CD4-positive, alpha-beta T cell treated with Interleukin-4 for 1 hour (primary cell): ENCODE results near the gene DMRTA2.

Source experiments
- DNase-seq, 2 donors: peaks; one replicate each; pipeline ENCODE4 v3.0.0-alpha.2; 2020 to 2022

The DMRTA2 gene

DNA sequence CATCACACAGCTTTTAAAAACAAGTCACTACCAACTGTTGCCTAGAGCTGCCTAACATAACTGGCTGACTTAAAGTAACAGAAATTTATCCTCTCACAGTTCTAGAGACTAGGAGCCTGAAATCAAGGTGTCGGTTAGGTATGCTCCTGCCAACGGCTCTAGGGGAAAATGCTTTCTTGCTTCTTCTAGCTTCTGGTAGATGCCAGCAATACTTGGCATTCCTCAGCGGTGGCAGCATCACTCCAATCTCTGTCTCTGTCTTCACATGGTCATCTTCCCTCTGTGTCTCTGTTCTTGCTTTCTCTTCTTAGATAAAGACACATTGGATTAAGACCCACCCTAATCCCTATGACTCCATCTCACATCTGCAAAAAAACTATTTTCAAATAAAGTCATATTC is 51.5 kb downstream of the DMRTA2 start:
- no peak for DNase-seq

GRCh38 chr1:50369830-50370229 is 53.4 kb downstream of the DMRTA2 start:
- no peak for DNase-seq

DNA sequence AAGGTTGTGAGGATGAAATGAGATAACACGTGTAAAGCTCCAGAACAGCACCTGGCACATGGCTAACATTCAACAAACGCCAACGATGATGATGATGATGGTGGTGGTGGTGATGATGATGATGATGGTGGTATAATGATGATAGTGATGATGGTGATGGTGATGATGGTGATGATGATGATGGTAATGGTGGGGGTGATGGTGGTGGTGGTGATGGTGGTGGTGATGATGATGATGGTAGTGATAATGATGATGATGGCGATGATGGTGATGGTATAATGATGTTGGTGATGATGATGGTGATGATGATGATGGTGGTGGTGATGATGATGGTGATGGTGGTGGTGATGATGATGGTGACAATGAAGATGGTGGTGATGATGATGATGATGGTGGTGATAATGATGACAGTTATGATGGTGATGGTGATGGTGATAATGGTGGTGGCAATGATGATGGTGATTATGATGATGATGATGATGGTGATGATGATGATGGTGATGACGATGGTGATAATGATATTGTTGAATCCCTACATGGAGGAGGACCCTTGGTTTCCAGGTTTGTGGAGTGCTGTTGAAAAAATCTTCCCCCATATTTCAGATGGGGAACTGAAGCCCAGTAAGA is 54.1 kb downstream of the DMRTA2 start:
- DNase-seq, result no peak

DNA sequence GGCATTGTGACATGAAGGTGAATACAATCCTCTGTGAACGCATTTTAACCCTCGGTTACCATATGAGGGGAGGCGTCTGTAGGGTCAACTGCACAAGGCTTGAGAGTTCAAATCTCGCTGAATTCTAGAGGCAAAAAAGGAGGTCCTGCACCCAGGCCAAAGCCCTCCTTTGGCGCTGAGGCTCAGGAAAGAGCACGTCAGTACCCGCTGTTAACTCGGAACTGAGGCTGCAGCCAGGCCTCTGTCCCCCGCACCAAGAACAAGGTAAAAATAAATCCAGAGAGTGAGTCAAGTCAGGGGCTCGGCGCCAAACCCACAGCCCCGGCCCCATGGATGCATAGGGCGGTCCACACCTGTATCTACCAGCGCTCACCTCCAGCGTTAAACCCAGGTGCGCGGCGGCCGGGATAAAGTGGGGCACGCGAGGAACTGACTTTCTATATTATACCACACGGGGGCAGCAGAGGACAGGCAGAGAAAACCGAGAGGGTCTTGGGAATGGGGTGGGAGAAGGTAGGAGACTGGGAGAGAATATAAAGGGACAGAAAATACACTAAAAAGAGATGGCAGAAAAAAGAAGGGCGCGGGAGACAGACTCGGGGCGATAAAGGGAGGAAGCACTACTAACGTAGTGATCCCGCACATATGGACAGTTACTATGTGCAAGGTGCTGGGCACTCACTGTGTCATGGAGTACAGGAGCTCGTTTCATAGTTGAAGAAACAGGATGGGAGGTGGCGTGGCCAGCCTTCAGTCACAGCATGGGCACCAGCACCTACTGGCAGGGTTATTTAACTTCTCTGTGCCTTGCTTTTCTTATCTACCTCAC is 54.9 kb downstream of the DMRTA2 start:
- DNase-seq, result peak in 1 of 2 donors; percentile 29
